GM19328 (cell line): ENCODE data around the gene PCSK6.

ENCODE experiments used
- ATAC-seq: cut with Tn5 transposase; IDR thresholded peaks from one replicate; pipeline ENCODE4 v1.9.1; 2021; ENCODE audit warnings: mild to moderate bottlenecking, moderate library complexity; ENCODE audit not compliant: unreplicated experiment

Gene PCSK6

DNA sequence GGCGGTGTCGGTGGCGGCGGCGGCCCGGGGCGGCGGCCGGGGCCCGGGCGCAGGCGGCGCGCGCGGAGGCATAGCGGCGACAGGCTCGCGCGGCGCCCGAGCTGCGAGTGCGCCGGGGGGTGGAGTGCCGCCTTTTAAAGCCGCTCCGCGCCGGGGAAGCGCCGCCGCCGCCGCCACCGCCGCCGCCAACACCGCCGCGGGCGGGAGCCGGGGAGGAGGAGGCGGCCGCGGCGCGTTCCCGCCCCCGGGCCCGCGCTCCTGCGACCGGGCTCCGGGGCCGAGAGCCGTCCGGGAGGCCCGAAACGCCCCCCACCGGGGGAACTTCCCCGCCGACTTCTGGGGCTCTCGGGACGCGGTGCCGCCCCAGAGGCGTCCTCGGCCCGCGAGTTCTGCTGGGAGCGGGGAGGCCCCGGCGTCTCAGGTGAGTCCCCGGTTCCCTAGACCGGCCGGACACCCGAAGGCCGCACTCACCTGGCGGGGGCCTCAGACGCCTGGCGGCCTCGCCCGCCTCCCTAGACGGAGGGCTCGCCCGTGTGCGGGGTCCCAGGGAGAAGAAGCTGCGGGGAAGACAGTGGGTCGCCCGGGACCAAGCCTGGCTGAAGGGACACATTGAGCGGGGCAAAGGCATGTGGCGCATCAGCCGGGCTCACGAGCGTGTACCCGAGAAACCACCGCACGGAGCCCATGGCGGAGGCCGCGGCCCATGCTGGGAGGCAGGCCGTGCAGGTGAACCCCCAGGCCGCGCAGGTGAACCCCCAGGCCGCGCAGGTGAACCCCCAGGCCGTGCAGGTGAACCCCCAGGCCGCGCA, at the start of gene PCSK6:
Gene PCSK6, minus strand, starts transcription at position 109 of the 809 bp plus-strand sequence. Its CDS starts 37 bp downstream, at position 72.
- ATAC-seq, result no peak

DNA sequence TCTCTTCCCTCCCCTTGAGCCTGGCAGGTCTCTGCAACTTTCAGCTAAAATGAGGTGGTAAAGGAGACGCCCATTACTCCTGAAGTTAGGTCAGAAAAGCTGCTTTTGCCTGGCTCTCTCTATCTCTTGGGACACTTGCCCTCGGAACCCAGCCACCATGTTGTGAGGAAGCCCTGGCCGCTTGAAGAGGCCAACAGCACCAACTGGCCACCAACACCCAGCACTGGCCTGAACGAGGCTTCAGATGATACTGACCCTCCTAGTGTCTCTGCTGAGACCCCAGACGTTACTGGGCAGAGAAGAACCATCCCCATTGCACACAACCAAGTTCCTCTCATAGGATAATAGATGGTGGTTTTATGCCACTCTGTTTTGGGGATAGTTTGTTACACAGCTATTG, 49.5 kb upstream of the PCSK6 start:
- ATAC-seq, result no peak

DNA sequence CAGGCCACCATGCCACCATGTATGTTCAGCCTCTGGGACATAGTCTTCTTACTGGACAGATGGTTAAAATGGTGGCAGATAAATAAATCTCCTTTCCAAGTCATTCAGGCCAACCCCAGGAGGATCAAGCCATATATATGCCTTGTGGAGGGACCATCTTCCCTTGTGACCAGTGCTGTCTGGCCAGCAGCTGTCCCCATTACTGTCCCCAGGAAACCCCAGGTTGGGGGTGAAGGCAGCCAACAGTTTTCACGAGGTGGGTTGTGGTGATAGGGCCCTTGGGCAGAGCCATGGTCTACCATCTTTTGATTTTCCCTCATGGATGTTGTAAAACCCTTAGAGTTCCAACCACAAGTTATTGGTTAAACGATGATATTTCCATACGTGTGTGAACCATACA, 48.7 kb upstream of the PCSK6 start:
- ATAC-seq, result no peak

DNA sequence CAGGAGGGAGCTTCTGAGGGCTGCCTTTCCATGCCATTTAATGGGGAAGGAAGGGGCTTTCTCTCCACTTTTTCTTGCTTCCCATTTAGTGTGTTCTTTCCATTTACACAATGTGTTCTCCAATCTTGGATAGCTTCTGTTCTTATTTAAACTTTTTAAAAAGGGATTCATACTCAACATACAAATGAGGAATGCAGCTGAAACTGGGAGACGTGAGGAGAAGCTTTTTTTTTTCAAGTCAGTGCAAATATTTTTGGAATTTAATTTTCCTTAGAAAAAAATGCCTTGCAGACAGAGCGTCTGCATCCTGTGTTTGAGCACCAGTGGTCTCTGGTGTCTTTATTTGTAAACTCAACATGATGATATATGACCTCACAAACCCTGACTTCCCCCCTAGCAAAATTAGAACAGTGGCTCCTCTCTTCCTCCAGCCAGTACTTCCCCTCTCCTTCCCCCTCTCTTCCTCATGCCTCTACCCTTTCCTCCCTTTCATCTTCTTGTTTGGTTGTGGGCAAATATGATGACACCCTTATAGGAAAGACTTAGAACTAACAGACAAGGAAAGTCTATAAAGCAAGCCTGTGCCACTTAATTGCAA, 48.1 kb upstream of the PCSK6 start:
- ATAC-seq, result no peak

- ATAC-seq, result no peak
Observed at GRCh38 chr15:101536875-101537405, 47.4 kb upstream of the PCSK6 start.

DNA sequence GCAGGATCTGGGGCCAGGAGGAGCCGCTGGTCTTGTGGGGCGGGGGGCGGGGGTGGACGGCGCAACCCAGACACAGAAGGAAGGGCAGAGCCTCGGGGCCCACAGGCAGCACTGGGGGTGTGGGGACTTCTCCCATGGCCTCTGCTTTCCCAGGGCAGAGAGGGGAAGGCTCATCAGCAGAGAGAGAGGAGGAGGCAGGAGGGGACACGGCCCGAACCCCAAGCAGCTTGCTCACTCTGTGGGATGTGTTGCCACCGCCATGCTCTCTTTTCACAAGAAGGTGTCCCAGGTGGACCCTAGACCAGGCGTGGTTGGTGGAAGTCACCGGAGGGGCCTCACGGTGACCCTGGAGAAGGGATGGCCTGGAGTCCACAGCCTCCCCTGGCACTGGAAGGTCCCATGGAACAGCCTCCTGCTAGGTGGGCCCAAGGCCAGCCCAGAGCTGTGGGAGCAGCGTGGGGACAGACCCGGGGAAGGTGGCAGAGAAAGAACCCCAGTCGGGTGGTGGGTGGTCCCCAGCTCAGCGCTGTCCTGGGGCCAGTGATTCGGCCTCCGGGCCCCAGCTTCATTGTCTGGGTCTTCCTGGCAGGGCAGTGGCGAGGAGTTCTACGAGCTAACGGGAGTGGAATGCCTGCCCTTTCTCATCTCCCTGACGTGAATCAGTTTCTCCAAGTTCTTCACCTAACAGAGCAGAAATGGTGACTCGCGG, 46.8 kb upstream of the PCSK6 start:
- no peak for ATAC-seq

DNA sequence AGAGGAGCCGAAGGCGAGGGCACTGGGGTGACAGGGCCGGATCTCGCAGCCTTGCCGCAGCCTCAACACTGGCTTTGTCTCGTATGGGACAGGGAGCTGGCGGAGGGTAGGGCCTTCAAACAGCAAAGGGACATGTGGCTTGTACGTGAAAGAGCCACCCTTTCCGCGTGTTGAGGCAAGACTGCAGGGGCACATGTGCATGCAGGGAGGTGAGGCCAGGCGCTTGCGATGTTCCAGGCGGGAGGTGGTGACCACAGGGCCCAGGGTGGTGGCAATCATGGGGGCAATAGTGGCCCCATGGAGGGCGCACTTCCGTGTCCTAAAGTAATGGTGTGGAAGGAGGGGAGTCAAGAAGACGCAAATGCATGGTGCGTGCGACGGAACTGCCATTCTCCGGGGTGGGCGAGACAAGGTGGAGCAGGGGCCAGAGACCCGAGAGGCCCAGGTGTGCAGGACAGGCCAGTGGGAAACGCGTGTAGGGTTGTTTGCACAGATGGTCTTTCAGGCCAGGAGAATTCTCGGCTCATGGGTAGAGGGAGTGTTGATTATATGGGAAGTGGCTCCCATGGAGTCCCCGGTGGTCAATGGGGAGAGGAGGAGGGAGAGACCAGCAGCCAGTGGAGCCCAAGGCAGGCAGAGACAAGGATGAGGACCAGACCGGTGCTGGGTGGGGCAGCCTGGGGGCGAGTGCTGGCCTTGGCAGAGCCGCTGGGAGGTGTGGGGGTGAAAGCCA, 45.8 kb upstream of the PCSK6 start:
- no peak for ATAC-seq

DNA sequence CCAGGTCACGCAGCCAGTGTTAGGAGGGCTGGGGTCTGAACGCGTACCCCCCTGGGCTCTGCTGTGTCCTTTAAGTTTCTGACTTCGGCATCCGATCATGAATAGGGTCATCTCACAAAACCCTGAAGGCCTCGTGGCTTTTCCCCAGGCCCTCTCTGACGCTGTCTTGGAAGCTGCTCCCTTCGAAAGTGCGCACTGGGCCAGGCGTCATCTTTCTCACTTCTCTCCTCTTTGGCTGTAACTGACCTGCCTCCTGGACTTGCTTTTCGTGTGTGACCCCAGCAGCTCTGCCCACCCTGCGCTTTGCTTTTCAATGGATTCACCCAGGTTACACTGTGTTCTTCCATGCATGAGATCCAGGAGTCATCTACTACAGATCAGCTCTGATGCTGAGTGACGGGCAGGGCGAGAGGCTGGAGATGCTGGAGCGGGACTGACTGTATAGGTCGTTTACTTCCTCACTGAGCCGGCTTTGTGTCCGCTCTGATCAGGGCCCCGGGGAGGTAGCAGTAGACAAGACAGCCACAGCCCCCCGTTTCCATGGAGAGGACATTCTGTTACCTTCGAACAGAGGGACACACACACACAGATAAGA, 45.0 kb upstream of the PCSK6 start:
- ATAC-seq, result no peak

- no peak for ATAC-seq
Observed at GRCh38 chr15:101533371-101534140, 44.0 kb upstream of the PCSK6 start.

- no peak for ATAC-seq
Observed at GRCh38 chr15:101532865-101533264, 43.4 kb upstream of the PCSK6 start.

GRCh38 chr15:101531170-101531569, 41.7 kb upstream of the PCSK6 start:
- no peak for ATAC-seq

DNA sequence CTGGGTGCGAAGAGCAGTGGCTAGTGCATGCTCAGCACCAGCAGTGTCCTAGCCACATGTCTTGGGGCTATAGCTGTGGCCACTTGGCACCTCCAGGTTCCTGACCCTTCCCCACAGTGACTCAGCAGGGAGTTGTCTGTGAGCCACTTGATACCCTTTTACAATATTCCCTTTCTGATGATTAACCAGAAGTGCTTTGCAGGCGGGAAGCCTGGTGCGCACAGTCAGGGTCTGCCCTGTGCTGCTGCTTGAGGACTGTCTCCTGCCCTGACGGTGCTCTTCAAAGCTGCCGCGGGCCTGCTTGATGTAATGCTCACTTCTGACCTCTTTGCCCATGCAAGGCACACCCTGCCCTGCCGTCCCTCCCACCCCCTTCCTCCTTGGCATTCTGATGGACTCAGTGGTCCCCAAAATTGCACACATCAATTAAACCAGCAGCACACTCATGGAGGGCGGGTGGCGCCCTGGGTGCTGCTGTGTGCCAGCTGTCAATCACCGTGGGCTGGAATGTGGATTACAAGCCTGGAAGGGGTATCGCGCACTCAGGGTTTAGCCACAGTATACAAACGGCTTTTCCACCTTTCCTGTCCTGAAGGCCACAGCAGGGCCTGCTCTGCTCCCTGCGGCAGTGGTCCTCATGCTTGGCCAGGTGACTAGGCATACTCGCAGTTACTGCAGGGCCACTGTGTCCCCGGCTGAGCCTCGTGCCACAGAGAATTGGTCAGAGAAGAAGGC, 40.9 kb upstream of the PCSK6 start:
- no peak for ATAC-seq

GRCh38 chr15:101528917-101529299, 39.4 kb upstream of the PCSK6 start:
- ATAC-seq, result no peak

DNA sequence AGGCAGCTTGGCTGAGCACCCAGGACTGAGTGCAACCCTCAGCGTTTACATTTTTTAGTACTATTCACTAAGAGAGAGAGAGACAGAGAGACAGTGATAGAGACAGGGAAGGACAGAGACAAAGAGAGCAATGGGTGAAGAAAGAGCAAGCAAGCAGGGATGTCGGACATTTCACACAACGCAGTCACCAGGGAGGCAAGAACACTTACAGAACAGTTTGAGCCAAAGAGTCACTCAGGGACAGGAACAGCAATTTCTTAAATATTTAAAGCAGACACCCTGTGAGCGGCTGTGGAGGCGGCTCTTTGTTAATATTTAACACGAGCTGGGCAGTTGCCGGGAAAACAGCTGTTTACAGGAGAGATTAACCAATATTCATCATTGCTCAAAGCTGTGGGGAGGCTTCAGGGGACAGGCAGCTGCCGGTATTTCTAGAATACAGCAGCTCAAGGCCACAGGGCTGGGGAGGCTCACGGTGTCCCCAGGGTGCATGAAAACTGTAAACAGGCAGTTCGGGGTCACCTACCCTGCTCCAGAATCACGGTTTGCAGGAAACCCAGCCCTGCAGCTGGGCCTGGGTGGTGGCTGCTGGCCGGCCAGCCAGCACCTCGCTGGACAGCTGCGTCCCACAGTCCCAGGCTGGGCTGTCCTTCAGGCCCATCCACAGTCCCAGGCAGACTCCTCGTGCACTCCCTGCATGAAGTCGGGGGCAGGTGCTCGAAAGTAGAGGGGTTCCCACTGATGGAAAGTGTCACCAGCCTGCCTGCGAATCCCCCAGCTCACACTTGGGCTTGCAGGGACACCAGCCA, 38.8 kb upstream of the PCSK6 start:
- no peak for ATAC-seq

GRCh38 chr15:101526890-101527289, 37.4 kb upstream of the PCSK6 start:
- no peak for ATAC-seq

GRCh38 chr15:101526442-101526841, 36.9 kb upstream of the PCSK6 start:
- ATAC-seq, result no peak

DNA sequence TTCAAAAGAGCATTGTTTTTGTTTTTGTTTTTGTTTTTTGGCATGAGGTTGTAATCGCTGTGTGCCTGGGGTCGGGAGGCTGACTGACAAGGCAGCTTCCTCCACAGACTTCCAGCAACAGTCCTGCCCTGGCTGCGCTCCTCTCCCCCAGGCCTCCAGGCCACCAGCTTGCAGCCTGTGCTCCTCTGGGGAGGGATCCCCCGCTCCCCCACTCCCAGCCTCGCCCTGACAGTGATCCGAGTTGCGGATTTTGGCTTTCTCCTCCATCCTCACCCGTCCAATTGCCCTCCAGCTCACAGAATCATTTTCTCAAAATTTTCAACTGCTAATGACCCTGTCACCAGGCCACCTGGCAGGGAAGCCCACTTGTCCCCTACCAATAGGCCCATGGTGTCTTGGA, 36.5 kb upstream of the PCSK6 start:
- ATAC-seq, result no peak

DNA sequence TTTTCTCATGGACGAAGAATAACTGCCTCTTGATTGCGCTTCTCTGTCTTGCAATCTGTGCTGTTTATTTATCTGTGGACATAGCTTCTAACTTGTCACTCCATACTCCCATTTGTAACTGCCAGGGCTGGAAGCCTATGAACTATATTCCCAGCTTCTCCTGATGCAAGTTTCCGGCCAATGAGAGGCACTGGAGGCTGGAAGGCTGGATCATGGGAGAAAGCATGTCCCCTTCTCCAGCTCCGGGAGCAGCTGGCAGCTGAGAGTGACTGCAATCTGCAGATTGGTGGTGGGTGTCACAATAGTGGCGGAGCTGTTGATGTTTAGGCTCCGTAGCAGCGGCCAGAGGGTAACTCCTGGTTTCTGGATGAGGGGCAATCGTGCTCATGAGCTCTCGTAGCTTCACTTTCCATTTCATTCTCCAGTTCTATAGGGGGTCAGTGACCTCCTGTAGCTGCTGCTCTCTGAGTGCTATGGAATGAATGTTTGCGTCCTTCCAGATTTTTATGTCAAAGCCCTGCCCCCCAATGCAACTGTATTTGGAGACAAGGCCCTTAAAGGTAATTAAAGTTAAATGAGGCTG, 35.7 kb upstream of the PCSK6 start:
- no peak for ATAC-seq
